NCI-H774 (cell line): Measurements from ENCODE around the gene FAM83B.
"Not testable (repeated sequence)": the region's sequence is repeated elsewhere in the genome, so short reads cannot be mapped to it uniquely, and the experiment has no call there.

ENCODE experiments used
- DNase-seq: peaks from one replicate; lab custom pipeline; 2025; lab: John Stamatoyannopoulos, UW

The FAM83B gene

GRCh38 chr6:54846243-54846856 lies at the start of gene FAM83B:
TSS of gene FAM83B (plus strand) at chr6:54846771. CDS start at chr6:54870247, 23,476 bp downstream.
- DNase-seq: peak; percentile 35

GRCh38 chr6:54796918-54797317 lies 49.7 kb upstream of the FAM83B start:
- not testable (repeated sequence) for DNase-seq

GRCh38 chr6:54800050-54800600 lies 46.4 kb upstream of the FAM83B start:
- DNase-seq: no peak

- no peak for DNase-seq
Measured at GRCh38 chr6:54801244-54801643, 45.3 kb upstream of the FAM83B start.

GRCh38 chr6:54801669-54802068 lies 44.9 kb upstream of the FAM83B start:
- DNase-seq: no peak

GRCh38 chr6:54802775-54803634 lies 43.6 kb upstream of the FAM83B start:
- no peak for DNase-seq

- DNase-seq: no peak
Measured at GRCh38 chr6:54805077-54805476, 41.5 kb upstream of the FAM83B start.

GRCh38 chr6:54810147-54810546 lies 36.4 kb upstream of the FAM83B start:
- no peak for DNase-seq

- peak; percentile 61 for DNase-seq
Measured at GRCh38 chr6:54813892-54814291, 32.7 kb upstream of the FAM83B start.

- DNase-seq: no peak
Measured at GRCh38 chr6:54817236-54817635, 29.3 kb upstream of the FAM83B start.

GRCh38 chr6:54817834-54818233 lies 28.7 kb upstream of the FAM83B start:
- DNase-seq: no peak

- DNase-seq: not testable (repeated sequence)
Measured at GRCh38 chr6:54824225-54824624, 22.3 kb upstream of the FAM83B start.

- no peak for DNase-seq
Measured at GRCh38 chr6:54827010-54827409, 19.6 kb upstream of the FAM83B start.

GRCh38 chr6:54830216-54830615 lies 16.4 kb upstream of the FAM83B start:
- no peak for DNase-seq

GRCh38 chr6:54835176-54835575 lies 11.4 kb upstream of the FAM83B start:
- DNase-seq: no peak

- DNase-seq: no peak
Measured at GRCh38 chr6:54846857-54847674, 495 bp downstream of the FAM83B start.

GRCh38 chr6:54847799-54848597 lies 1.4 kb downstream of the FAM83B start:
- DNase-seq: no peak

- DNase-seq: no peak
Measured at GRCh38 chr6:54850114-54850513, 3.5 kb downstream of the FAM83B start.

- DNase-seq: no peak
Measured at GRCh38 chr6:54856129-54856528, 9.6 kb downstream of the FAM83B start.

GRCh38 chr6:54860132-54860531 lies 13.6 kb downstream of the FAM83B start:
- DNase-seq: no peak

GRCh38 chr6:54860739-54861138 lies 14.2 kb downstream of the FAM83B start:
- no peak for DNase-seq
